GM18951 (cell line): Measurements from ENCODE around the gene SRC.

Source experiments
- POLR2A ChIP-seq: IDR thresholded peaks from 4 replicates; pipeline ENCODE4 v1.6.1; 2011; ENCODE audit warnings: mild to moderate bottlenecking; ENCODE audit not compliant: insufficient read length, insufficient read depth; ENCODE audit errors: extremely low read depth
- in situ Hi-C: fragments of 300-500 bp; cut with MboI; formaldehyde crosslinking; loops from one replicate; pipeline ENCODE4 v1.12.0; 2022; ENCODE audit warnings: low sequenced_read_pairs, mixed read lengths, inconsistent platforms; ENCODE audit not compliant: unreplicated experiment

The SRC gene

GRCh38 chr20:37373020-37373598 lies 27.2 kb downstream of the SRC start:
- in situ Hi-C loops: no loop called here
- no peak for TF ChIP-seq POLR2A

DNA sequence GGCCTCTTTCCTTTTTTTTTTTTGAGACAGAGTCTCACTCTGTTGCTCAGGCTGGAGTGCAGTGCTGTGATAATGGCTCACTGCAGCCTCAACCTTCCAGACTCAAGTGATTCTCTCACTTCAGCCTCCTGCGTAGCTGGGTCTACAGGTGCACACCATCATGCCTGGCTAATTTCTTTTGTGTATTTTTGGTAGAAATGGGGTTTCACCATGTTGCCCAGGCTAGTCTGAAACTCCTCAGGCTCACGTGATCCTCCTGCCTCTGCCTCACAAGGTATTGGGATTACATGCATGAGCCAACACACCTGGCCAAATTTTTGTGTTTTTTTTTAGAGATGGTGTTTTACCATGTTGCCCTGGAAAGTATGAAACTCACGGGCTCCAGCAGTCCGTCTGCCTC lies 29.3 kb downstream of the SRC start:
- in situ Hi-C loops: no loop called here

DNA sequence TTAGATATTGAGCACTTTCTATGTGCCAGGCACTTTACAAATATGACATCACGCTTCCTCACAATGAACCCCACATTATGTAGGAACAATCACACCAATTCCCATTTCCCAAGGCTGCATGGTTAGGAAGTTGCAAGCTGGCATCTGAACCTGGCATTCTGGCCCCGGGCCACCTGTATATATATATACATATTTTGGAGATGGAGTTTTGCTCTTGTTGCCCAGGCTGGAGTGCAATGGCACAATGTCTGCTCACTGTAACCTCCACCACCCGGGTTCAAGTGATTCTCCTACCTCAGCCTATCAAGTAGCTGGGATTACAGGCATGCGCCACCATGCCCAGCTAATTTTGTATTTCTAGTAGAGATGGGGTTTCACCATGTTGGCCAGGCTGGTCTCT lies 30.4 kb downstream of the SRC start:
- TF ChIP-seq POLR2A: no peak

More for the DNA sequence above, 29.3 kb downstream of the SRC start:
- no peak for TF ChIP-seq POLR2A

DNA sequence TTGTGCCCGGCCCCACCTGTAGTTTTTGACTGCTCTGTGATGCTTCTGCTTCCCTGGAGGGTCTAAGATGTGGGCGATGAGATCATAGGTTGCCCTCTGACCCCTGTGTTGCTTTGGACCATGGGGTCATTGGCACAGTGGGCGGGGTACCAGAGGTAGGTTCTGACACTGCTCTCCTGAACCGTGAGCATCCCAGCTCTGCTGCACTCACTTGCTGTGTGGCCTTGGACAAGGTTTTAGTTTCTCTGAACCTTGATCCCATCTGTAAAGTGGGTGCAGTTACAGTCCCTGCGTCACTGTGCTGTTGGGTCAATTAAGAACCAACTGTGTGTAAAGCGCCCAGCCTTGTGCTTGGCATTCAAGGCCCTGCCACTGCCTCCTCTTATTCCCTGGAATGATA lies 30.9 kb downstream of the SRC start:
- in situ Hi-C loops: no loop called here
- no peak for TF ChIP-seq POLR2A

More for the DNA sequence above, 30.4 kb downstream of the SRC start:
- in situ Hi-C loops: no loop called here

- TF ChIP-seq POLR2A: no peak
- in situ Hi-C loops: no loop called here
Observed at GRCh38 chr20:37377346-37378081, 31.6 kb downstream of the SRC start.

DNA sequence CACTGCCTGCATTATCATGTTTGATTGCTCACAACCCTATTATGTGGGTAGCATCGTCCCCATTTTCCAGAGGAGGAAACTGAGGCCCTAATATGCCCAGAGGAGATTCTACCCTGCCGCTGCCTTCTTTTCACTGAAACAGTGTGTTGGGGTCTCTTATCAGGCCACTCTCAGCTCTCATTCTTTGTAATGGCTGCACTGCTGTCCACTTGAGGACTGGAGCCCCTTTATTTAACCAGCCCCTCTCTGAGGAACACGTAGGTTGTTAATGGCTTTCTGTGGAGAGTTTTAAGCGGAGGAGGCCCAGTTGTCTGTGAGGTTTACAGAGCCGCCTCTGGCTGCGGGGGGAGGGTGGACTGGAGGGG lies 32.5 kb downstream of the SRC start:
- no peak for TF ChIP-seq POLR2A
- in situ Hi-C loops: no loop called here

GRCh38 chr20:37378785-37379598 lies 33.1 kb downstream of the SRC start:
- in situ Hi-C loops: no loop called here
- no peak for TF ChIP-seq POLR2A

DNA sequence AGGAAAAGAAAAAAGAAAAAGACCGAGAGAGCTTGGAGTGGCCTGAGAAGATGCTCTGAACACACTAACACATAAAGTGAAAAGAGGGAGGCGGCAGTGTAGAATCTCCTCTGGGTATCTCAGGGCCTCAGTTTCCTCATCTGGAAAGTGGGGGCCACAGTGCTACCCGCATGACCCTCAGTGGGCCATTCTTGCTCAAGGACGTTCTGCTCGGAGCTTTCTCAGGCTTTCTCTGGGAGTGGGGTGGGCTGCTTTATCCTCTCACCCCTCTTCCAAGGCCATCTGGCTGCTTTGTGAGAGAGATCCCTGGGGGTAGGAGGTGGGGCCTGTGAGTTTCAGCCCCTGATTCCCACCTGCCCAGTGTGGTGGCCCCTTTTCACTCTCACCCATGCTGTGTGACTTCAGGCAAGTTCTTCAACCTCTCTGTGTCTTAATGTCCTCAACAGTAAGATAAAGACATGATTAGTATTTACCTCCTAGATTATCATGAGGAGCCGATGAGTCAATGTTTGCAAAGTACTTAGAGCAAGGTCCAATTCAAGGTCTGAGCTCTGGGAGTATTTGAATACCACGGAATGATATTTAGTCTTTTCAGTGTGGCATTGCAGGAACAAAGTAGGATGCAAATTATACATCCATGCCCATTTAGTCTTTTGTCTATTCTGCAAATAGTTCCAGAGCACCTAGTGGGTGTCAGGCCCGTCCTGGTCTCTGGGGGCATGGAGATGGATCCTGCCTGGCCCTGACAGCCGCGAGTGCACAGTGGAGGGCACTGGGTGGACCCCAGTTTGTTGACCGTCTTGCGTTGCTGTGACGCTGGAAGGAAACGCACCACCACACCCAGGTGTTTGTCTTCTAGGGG lies 34.3 kb downstream of the SRC start:
- in situ Hi-C loops: loop anchor here (10.0 kb wide), 1 partner anchor 105 kb away; no protein-coding TSS in a partner anchor

GRCh38 chr20:37380864-37381579 lies 35.1 kb downstream of the SRC start:
- in situ Hi-C loops: loop anchor here (10.0 kb wide), 1 partner anchor 106 kb away; no protein-coding TSS in a partner anchor
- no peak for TF ChIP-seq POLR2A

More for the DNA sequence above, 34.3 kb downstream of the SRC start:
- no peak for TF ChIP-seq POLR2A

DNA sequence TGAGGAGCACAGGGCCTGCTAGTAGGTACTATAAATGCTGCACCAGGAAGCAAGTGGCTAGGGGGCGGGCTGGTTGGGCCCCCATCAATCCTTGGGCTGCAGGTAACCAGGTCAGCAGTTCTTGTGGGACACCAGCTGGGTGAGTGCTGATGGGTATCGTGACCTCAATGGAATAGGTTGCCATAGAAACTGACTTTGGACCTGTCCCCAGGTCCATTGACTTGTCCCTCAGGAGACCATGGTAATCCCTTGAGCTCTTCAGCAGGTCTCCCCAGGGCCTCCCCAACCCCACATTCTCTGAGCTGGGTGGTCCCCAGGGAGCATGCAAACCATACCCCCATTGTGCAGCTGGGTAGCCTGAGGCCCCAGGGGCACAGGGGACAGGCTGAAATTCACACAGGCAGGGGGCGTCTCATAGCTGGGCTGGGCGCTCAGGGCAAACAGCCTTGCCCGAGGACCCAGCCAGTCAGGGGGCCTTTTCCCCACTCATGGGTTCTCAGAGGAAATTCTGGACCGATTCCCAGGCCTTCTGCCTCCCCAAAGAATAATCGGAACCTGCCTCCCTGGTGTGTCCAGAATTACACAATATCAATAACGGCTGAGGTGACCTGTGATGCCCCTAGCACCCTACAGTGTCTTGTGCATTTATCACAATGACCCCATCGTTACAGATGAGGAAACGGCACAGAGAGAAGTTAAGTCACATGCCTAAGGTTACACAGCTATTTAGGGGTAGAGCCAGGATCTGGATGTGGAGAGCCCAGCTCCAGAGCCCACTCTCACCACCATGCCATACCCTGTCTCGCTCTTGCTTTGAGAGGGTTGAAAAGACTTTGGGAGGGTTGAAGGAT lies 35.9 kb downstream of the SRC start:
- TF ChIP-seq POLR2A: no peak
- in situ Hi-C loops: loop anchor here (10.0 kb wide), 1 partner anchor 107 kb away; no protein-coding TSS in a partner anchor

- TF ChIP-seq POLR2A: no peak
- in situ Hi-C loops: loop anchor here (10.0 kb wide), 1 partner anchor 108 kb away; no protein-coding TSS in a partner anchor
Observed at GRCh38 chr20:37382482-37383120, 36.7 kb downstream of the SRC start.
